Activated CD8-positive, alpha-beta memory T cell treated with anti-CD3 and anti-CD28 coated beads for 48 hours (primary cell): ENCODE measurements around the gene SLC50A1.

Source experiments
- DNase-seq, 3 experiments: peaks; one replicate each; pipeline ENCODE4 v3.0.0-alpha.2; 2020; ENCODE audit warnings: low read depth in 2 of 3, low spot score in 2 of 3

SLC50A1 gene

DNA sequence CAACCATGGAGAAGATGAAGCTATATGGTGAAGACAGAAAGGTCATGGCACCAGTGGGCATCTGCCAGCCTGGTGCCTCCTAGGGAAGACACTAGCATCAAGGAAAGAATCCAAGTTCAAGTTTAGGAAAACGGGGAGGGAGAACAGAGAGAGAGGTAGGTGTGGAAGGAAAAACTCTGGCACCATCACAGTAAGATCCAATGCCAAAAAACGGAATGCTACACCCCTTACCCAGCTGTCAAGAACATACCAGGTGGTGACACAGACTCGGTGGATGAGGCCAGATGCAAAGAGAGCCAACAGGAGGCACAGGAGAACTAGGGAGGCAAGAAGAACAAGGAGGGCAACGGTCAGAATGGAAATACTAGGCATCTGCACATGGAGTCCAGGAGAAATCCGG is 33.9 kb downstream of the SLC50A1 start:
- no peak for DNase-seq

DNA sequence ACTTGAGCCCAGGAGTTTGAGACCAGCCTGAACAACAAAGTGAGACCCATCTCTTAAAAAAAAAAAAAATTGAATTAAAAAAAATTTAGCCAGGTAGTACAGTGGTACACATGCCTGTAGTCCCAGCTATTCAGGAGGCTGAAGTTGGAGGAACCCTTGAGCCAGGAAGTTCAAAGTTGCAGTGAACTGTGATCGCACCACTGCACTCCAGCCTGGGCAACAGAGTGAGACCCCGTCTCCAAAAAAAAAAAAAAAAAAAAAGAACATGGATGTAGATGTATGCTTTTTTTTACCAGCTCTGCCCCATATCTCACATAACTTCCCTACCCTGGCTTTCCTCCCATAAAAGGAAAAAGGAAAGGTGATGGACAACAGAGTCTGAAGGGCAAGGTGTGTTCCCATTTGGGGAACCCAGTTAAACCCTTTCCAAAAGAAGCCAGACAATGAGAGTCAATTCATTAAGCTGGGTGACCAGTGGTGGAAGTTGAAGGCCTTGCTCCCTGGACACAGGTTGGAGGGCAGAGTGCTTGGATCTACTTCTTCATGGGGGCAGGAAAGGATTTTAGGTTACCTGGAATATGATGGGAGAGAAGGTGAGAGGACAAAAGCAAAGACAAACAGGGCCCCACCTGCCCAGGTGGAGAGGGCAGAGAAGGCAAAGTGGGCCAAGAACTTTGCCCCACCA is 34.6 kb downstream of the SLC50A1 start:
- no peak for DNase-seq

DNA sequence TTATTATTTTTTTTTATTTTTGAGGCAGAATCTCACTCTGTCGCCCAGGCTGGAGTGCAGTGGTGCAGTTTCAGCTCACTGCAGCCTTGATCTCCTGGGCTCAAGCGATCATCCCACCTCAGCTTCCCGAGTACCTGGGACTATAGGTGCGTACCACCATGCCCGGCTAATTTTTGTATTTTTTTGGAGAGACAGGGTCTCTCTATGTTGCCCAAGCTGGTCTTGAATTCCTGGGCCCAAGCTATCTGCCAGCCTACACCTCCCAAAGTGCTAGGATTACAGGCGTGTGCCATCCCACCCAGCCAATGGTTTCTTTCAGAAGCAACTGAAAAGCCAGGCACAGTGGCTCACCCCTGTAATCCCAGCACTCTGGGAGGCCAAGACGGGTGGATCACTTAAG is 35.2 kb downstream of the SLC50A1 start:
- no peak for DNase-seq

DNA sequence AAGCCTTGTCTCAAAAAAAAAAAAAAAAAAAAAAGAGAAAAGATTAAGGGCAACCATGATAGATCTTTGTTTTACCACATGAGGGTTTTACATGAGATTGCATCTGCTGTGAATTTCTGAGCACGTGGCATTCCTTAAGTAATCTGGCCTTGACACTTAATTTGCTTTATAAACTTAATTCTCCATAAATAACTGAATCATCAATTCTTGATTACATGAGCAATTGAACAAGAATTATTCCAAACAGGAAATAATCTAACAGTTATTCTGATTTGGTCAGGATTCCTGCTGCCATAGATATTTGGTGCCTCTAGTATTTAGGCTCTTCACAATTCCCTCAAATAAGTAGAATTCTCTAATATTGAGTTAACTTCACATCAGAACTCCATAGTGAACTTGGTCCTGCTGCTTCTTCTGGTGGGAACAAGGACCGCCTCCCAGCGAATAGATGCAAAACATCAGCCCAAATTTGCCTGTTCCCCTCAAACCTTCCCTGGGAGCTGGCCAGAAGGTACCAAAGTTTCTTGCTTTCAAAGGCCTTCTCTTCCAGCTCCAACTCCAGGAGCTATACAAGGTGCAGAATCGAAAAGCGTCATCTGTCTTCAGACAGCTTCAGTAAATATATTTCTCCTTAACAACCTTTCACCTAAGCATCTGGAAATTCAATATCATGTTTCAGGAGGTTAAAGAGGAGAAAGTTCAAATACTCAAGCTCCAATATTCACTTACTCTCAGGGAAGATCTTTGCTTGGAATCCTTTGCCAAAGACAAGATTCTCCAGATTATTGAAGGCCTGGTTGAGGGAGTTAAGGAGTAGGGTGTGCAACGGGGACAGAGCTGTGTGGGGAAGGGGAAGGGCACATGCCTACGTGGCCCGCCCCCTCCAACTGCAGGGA is 36.4 kb downstream of the SLC50A1 start:
- no peak for DNase-seq

DNA sequence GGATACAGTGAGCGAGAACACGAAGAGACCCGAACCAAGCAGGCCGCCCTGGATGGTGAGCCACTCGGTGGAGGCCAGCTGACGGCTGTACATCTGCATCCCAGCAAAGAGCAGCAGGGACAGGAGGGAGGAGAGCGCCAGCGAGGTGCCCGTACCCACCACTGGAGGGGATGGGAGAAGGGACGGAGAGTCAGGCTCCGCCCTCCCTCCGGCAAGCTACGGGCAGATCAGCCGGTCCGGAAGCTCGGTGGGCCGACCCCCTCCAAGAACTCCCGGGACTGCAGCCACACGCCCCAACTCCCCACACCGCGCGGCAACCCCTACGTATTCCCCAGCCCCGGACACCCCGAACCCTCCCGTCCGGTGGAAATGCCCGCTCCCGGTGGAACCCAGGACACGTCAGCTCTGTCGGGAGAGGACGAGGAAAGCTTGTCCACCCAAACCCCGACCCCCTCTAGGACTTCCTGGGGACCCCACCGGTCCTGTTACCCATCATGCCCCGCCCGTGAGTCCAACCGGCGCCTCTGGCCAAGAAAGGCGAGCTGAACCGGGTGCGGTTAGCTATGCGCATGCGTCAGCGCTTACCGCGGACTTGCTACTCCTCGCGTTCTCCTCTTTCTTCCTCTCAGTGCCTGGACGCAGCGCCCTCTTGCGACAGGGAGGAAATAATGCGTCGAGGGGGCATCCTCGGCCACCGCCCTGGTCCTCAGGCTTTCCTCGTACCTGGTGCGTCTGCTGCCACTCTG is 37.3 kb downstream of the SLC50A1 start, which contains the start of gene KRTCAP2:
Gene KRTCAP2, minus strand, starts transcription at position 573 of the 746 bp plus-strand sequence. Its CDS starts 80 bp downstream, at position 493.
- DNase-seq = peak; percentile 88 to 92 (median 89)

DNA sequence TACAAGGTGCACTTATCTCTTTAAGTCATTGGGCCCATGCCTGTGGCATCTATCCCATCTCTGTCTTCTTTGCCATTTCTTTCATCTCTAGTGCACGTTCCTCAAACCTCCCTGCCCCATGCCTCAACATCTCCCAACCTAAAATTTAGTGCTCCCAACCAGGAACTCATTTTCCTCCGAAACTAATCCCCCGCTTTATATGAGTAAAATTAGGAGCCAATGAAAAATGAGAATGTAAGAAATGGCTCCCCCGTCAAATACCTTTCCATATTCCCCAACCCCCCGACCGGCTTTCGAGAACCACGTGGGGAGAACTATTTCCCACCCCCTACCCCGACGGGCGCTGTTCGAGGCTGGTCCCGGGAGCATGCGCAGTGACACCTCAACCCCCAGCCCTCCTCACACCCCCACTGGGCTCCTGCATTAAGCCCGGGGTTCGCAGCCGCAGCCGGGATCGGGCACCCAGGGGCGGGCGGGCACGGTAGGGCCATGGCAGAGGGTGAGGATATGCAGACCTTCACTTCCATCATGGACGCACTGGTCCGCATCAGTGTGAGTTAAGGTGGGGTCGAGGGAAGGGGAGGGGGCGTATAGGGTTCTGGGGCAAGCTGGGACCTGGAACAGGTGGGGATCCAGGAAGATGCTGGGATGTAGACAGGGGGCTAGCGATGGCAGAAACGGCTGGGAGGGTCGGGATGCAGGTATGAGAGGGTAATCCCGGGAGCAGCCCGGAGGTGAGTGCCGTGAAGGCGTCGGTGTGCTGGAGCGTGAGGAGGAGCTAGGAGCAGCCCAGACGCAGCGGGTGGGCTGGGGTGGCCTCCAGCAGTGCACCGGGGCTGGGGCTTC is 38.0 kb downstream of the SLC50A1 start, which contains the start of gene TRIM46:
Gene TRIM46, plus strand, starts transcription at position 372 of the 846 bp plus-strand sequence. Its CDS starts 118 bp downstream, at position 490.
- peak in 2 of 3 experiments; percentile 46 to 47 for DNase-seq

DNA sequence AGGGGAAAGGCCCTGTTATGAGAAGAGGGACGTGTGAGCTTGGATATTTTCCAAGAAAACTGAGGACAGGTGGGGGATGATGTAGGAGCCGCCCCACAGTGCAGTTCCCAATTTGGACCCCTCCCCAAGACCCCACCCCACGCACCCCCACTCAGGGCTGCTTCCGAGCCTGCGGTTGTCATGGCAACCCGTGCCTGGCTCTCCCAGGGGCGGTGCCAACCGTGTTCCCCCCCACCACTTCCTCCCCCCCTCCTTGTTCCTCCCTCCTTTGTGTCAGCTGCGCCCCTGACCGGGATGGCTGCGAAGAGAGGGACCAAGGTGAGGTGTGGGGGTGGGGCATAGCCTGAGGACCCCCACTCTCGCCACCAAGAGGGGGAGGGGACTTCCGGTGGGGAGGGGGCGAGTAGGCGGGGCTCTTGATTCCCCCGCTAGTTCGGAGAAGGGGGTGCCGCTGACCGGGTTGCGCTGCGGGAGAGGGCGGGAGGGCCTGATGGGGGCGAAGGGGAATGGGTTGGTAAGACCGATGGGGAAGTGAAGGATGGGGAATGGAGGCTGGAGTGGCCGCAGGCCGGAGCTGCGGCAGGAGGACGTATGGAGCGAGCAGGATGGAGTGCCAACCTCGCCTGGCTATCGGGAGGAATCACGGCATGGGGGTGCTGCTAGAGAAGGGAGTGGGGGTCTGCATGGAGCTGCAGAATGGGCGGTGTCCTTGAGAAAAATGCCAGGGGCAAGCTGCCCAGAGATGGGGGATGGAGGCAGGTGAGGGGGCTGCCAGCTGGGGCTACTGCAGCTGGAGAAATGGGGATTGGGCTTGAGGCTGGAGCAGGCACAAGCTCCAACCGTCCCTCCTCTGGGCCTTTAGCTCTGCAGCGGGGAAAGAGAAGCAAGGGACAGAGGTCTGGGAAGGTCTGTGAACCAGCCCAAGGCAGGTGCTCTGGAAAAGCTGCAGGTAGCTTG is 39.0 kb downstream of the SLC50A1 start:
- DNase-seq = no peak

DNA sequence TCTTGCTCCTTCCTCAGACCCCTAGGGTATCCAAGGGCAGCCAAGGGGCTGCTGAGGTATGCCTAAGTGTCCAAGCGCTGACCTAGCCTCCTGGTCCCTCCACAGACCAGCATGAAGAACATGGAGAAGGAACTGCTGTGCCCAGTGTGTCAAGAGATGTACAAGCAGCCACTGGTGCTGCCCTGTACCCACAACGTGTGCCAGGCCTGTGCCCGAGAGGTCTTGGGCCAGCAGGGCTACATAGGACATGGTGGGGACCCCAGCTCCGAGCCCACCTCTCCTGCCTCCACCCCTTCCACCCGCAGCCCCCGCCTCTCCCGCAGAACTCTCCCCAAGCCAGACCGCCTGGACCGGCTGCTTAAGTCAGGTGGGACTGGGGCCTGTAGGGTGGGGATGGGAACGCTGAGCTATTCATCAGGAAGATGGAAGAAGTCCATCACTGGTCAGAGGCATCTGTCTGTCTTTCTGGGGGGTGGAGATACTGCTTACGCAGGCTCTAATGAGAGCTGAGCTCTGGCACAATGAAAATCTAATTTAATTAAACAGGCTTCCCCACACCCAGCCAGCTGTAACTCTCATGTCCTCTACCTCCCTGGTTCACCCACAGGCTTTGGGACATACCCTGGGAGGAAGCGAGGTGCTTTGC is 39.8 kb downstream of the SLC50A1 start:
- DNase-seq = no peak

DNA sequence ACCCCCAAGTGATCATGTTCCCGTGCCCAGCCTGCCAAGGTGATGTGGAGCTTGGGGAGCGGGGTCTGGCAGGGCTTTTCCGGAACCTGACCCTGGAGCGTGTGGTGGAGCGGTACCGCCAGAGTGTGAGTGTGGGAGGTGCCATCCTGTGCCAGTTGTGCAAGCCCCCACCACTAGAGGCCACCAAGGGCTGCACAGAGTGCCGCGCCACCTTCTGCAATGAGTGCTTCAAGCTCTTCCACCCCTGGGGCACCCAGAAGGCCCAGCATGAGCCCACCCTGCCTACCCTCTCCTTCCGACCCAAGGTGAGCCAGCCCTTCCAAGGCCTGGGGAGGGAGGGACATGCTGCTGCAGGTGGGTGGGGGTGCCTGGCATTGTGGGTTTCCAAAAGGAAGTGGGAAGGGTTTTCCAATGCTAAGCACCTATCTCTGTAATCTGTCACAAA is 40.3 kb downstream of the SLC50A1 start:
- DNase-seq = no peak

DNA sequence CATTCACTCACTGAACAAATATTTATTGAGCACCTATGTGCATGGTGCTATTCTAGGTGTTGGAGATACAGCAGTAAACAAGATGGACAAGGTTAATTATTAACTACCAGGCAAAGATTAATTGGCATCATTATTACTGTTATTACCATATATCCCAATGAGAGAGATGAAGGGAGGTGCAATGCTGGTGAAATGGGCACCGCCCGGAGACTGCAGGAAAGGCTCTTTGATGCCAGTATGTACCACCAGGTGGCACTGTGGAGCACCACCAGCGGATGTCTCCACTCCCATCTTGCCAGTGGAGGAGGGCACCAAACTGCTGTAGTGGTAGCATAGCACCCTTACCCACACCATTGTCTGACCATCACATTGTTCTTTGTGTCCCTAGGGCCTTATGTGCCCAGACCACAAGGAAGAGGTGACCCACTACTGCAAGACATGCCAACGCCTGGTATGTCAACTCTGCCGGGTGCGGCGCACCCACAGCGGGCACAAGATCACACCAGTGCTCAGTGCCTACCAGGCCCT is 41.0 kb downstream of the SLC50A1 start:
- peak; percentile 60 to 87 (median 86) for DNase-seq

DNA sequence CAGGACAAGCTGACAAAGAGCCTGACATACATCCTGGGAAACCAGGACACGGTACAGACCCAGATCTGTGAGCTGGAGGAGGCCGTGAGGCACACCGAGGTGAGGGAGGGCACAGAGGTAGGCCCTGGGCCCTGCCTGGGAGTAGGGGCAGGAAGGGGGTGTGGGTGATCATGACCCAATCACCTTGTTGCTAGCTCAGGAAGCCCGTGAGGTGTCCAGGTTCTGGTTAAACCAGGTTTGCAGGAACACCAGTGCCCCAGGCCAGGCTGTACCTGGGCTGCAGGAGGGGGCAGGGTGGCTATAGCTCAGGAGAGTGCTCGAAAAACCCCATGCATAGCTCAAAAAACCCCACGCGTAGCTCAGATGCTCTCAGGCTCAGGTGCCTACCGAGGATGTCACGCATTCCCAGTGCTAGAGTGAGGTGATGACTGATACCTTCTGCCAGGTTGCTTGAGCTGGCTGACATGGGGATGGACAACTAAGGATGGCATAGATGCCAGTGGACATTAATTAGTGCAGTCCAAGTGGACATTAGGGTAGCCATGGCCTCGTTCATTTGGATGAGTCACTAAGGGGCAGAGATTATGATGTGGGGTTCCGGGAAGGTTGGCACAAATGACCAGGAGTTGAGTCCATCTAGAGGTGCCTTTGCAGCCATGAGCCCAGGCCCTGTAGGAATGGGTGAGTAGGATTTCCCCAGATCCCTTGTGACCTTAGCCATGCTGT is 41.7 kb downstream of the SLC50A1 start:
- DNase-seq = no peak

DNA sequence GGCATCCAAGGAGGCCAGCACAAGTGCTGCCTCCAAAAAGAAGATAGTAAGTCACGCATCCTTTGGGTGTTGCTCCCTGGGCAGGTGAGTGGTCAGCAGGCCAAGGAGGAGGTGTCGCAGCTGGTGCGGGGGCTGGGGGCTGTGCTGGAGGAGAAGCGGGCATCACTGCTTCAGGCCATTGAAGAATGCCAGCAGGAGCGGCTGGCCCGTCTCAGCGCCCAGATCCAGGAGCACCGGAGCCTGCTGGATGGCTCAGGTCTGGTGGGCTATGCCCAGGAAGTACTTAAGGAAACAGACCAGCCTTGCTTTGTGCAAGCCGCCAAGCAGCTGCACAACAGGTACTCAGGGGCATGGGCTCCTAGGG is 42.2 kb downstream of the SLC50A1 start:
- DNase-seq = no peak

DNA sequence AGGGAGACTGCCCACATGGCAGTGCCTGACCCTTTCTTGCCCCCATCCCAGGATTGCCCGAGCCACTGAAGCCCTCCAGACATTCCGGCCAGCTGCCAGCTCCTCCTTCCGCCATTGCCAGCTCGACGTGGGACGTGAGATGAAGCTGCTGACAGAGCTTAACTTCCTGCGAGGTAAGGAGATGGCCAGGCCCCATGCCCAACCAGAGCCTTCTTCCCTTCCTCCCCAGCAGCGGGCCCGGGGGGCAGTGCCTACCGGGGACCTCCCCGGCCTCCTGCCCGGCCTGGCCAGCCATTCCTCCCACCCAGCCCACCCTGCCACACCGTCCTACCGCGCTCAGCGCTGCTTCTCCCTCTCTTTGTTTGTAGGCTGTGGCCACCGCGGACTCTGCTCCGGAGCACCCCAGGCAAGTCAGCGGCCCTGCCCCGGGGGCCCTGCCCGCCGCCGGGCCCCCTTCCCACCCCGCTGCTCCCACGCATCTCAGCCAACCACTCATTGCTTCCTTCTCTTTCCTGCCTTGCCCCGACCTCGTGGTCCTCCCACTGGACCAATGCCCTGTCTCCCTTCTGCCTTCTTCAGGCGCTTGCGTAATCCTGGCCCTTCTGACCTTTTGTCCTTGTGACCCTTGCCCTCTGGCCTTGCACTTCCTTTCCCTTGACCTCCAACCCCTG is 42.9 kb downstream of the SLC50A1 start:
- DNase-seq = no peak

DNA sequence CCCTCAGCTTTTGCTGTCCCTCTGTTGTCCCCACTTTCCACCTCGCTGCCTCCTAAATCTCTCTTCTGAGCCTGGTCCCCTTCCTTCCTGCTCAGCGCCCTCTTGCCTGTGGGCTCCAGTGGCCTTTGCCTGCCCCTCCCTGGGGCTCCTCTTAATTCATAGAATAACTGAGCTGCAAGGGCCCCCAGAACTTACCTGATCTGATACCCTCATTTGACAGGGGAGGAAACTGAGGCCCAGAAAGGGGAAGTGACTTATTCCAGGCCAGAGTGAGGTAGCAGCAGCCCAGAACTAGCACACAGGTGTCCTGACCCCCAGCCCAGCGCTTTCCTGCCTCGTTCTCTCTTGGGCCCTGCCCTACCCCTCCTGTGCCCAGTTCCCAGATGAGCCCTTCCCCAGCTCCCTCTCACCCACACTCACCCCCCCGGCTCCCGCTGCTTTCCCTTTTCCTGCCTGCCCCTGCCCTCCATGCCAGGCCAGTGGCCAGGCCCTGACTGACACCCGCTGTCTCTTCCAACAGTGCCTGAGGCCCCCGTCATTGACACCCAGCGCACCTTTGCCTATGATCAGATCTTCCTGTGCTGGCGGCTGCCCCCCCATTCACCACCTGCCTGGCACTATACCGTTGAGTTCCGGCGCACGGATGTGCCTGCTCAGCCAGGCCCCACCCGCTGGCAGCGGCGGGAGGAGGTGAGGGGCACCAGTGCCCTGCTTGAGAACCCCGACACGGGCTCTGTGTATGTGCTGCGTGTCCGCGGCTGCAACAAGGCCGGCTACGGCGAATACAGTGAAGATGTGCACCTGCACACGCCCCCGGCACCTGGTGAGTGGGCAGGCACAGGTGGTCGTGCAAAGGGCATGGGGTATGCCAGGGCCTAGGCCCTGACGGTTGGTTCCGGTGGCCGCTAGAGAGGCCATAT is 43.7 kb downstream of the SLC50A1 start:
- no peak for DNase-seq

DNA sequence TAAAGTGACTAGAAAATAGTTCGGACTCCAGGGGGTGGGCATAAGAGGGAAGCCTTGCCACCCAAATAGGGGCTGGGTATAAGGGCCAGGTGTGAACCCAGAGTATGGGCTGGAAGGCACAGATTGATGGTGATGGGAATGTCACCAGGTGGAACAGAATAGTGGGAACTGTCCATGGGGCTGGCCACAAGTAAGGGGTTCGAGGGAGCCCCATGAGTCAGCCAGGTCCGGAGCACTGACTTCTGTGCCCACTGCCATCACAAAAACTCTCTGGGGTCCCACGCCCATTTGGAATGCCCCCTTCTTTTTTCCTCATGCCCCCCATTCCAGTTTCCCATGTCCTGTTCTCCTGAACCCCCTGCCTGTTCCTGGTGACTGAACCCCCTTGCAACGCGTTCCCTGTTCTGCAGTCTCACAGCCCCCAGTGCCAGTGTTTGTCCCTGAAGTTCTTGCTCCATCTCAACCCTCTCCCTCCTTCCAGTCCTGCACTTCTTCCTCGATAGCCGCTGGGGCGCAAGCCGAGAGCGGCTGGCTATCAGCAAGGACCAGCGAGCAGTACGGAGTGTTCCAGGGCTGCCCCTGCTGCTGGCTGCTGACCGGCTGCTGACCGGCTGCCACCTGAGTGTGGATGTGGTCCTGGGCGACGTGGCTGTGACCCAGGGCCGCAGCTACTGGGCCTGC is 45.9 kb downstream of the SLC50A1 start:
- no peak for DNase-seq

DNA sequence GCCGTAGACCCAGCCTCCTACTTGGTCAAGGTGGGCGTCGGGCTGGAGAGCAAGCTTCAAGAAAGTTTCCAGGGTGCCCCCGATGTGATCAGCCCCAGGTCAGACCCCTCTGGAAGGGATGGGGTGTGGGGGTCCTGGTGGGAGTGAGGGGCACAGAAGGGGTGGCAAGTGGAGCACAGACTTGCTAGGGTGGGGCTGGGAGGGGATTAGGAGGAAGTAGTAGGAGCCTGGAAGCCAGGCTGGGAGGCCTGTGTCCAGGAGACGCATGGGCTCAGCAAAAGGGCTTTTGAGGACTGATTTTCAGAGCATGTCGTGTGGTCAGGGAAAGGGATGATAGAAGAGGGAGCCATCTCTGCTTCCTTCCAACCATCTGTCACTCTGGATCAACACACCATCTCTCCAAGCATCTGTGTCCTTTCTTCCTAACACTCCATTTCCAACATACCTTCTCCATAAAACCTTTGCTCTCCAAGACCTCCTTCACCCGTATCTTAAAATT is 46.4 kb downstream of the SLC50A1 start:
- no peak for DNase-seq
